Adrenal gland (tissue), 5 donors: Measurements from ENCODE around the gene POLG2.

ENCODE experiments used
- POLR2A ChIP-seq, 2 donors: fragments of 450-650 bp; IDR thresholded peaks; one replicate each; pipeline ENCODE4 v1.6.1; 2017; ENCODE audit warnings: antibody characterized with exemption in 2 of 2, mild to moderate bottlenecking in 2 of 2, moderate library complexity in 1 of 2
- TF ChIP-seq, protein P1 (sequence below), 6 experiments: fragments of 450-650 bp in 4 of 6; fragments of 200-600 bp in 2 of 6; sonication (generic) in 1 of 6; IDR thresholded peaks; 1 replicate in 5 of 6; 2 replicates in 1 of 6; pipeline versions ENCODE4 v1.5.1 to v1.8.0; 2016 to 2021; ENCODE audit warnings: antibody characterized with exemption in 6 of 6, mild to moderate bottlenecking in 2 of 6, moderate library complexity in 1 of 6
- donor health status: DM: no; HTN: no; CAD: no.

GRCh38 chr17:64537488-64537887 is 40.6 kb upstream of the POLG2 start:
- TF ChIP-seq, protein P1, sequence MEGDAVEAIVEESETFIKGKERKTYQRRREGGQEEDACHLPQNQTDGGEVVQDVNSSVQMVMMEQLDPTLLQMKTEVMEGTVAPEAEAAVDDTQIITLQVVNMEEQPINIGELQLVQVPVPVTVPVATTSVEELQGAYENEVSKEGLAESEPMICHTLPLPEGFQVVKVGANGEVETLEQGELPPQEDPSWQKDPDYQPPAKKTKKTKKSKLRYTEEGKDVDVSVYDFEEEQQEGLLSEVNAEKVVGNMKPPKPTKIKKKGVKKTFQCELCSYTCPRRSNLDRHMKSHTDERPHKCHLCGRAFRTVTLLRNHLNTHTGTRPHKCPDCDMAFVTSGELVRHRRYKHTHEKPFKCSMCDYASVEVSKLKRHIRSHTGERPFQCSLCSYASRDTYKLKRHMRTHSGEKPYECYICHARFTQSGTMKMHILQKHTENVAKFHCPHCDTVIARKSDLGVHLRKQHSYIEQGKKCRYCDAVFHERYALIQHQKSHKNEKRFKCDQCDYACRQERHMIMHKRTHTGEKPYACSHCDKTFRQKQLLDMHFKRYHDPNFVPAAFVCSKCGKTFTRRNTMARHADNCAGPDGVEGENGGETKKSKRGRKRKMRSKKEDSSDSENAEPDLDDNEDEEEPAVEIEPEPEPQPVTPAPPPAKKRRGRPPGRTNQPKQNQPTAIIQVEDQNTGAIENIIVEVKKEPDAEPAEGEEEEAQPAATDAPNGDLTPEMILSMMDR (IDR thresholded peaks at IDR 0.05): no peak
- no peak for TF ChIP-seq POLR2A (IDR thresholded peaks at IDR 0.05)
